GM19372 (cell line): Measurements from ENCODE around the gene PARD3.
A peak's percentile ranks its signal among the peaks of the same experiment; 100 is the strongest.
"Not testable (repeated sequence)": the region's sequence is repeated elsewhere in the genome, so short reads cannot be mapped to it uniquely, and the experiment has no call there.

Experiments used
- ATAC-seq: cut with Tn5 transposase; IDR thresholded peaks from one replicate; pipeline ENCODE4 v1.9.1; 2021; ENCODE audit warnings: mild to moderate bottlenecking, low read depth, moderate library complexity; ENCODE audit not compliant: unreplicated experiment

PARD3 gene

DNA sequence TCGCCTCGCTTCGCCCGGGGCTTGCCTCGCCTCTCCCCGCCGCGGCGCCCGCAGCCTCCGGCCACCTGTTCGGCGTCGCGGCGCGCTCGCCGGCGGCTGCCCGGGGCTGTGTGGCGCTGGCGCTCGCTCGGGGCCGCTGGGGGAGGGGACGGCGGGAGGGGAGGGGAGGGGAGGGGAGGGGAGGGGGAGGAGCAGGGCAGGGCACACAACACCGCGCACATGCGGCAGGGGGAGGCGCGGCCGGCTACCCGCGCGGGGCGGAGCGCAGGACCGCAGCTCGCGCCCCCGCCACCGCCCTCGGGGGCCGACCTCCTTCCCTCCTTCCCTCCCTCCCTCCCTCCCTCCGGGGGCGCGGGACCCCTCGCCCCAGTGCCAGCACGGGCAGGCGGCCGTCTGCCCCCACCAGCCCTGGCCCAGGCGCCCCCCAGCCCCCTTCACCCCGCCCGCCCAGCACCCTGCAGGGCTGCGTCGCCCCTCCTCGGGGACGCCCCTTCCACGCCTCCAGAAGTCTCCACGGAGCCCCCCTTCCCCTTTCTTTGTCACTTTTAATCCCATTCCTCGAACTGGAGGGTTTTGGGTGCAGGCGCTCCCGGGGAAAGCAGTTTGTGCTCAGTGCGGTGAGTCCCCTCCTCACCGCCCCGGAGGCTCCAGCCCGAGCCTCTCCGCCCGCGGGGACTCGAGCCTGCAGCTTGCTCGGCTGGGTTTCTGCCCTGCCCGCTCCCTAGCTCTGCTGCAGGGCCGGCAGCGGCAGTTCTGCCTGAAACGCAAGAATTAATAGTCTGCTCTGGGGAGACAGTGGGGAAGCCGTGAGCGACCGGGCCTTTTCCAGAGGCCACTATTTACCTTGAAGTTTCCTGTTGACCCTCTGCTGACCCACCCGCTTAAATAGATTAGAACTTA is at the start of gene PARD3:
Gene PARD3 (minus strand): TSS at position 112 of the 900 bp plus-strand sequence. CDS start 301 bp downstream, outside the sequence.
- ATAC-seq = peak; percentile 43

DNA sequence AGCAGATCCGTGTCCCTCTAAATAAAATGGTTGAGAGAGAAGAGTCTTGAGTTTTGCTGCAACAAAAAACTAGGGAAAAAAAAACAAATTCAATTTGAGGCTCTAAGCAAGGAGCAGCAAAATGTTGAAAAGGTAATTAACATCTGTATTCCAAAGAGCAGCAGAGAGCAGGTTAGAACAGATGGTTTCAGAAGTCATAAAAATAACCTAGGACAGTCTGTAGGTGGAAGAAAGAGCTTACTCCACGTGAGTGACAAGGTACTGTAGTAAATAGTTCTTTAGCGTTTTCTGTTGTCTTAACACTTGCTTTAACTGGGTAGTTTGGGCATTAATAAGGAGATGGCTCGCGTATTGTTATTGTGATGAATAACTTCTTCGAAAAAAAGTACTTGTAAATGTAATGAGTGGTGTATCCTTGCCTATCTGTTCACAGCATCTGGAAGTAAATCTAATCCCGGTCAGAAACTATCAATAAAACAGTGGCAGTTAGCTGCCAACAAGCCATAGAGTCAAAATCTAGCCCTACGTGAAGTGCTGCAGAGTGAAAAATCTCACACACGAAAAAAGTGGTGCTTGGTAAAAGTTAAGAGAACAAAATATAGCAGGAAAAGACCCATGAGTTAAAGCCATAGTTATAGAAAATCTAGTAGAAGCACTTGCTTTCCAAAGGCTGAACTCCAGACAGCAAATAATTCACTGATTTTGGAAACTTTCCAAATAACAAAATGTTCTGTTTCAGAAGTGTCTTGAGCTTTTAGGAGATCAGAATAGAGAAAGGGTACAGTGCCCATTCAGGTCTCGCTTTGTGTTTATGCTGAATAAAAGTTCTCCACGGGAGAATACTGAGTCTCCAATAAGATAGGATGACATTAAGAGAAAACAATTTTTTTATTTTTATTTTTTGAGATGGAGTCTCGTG is 49.3 kb upstream of the PARD3 start:
- no peak for ATAC-seq

- ATAC-seq = no peak
Observed at GRCh38 chr10:34862892-34863291, 47.8 kb upstream of the PARD3 start.

DNA sequence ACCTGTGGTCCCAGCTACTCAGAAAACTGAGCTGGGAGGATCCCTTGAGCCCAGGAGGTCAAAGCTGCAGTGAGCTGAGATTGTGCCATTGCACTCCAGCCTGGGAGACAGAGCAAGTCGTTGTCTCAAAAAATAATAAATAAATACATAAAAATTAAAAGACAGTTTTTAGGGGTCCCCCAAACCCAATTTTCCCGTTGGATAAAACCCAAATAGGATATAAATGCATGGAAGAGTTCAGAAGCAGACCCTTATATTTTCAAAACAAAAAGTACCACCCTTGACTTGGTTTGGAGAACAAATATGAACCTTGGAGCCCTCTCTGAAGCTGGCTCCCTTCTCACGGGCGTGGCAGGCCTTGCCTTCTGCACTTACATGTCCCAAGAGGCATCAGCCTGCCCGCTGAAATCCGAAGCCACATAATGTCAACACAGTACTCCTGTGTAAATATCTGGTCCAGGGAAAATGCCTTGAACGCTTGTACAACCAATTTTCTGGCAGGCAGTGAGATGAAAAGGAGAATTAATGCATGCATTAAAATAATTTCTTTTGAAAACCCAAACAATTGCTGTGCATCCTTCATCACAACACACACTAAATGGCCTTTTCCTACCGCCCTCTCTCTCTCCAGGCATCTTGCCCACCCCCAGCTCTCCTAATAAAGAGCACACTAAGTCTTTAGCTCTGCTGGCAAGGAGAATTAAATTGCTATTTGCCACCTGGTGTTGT is 46.4 kb upstream of the PARD3 start:
- ATAC-seq = no peak

DNA sequence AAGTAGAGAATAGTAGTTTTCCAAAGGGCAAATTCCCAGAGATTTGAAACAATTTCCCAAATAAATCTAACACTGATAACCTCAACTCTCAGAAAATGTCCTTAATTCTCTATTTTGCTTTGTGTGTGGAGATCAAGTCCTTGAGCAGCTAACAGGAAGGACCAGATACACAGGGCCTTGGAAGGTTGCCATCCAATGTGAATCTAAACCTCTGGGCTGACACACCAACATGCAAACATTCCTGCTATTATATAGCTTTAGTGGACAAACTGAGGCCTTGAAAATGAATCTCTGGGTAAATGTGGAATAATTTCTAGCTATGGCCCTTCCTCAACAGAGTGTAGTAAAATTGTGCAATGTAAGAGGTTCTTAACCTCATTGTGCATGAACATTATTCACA is 44.1 kb upstream of the PARD3 start:
- ATAC-seq = no peak

DNA sequence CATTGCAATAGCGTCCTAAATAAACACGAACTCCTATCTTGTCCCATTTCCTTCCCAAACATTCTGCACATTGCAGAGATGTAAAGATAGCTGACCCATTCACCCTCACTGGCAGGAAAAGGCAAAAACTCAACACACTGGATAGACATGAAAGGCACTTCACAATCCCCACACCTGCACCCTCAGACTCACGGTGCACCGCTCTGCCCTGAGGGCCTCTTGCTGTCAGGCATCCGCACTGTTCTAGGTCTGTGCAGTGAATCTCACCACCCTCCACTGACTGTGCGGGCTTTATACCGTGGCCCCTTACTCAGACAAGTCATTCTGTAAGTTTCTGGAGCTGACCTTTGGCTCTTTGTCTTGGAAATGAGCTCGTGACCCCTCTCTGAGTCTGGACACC is 42.9 kb upstream of the PARD3 start:
- ATAC-seq = no peak

DNA sequence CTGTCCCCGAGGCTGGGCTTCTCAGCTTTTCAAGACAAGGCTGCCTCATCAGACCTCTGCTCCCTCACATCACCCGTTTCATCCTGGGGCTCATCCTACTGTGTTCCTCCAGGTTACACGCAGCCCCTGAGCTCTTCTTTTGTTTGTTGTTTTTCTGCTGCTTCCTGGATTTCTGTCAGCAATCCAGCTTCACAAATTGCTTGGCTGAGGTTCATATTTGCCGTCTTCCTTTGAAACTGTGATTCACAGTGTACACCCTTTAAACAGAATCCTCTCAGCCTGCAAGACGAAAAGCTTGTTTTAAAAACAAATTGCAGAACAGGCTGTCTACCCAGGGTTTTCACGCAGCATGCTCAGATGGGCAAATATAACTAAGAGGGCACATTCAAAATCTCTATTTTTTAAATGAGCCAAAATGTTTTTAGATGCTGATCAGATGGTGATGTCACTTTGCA is 39.1 kb upstream of the PARD3 start:
- ATAC-seq = no peak

DNA sequence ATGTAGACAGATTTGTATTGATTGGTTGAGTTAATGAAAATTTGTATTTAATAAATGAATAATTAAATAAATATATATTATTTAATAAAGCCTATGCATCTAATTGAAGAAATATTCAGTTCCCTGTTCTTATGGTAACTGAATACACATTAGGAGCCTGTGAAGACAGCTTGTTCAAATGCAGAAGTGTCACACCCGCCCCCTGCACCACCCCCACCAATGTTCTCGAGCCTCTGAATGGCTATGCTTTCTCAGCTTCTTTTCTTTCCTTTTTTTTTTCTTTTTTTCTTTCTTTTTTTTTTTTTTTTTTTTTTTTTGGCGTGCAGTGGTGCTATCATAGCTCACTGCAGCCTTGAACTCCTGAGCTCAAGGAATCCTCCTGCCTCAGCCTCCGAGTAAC is 38.3 kb upstream of the PARD3 start:
- no peak for ATAC-seq

DNA sequence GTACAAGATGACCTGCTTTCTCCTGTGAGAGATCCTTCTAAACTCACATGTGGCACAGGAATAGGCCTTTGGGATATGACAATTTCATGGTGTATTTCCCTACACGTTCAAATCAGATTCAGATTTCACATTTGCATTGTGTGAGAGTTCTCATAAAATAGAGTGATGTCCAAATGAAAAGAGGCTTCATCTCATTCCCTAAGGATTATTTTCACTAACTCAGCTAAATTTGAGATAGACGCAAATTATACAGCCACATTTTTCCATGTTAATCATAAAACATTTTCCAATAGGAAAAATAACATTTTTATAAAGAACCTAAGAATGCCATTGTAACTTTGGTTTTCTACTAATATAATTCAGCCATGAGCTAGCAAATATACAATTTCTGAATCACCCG is 35.5 kb upstream of the PARD3 start:
- no peak for ATAC-seq

GRCh38 chr10:34850036-34850435 is 34.9 kb upstream of the PARD3 start:
- ATAC-seq = no peak

DNA sequence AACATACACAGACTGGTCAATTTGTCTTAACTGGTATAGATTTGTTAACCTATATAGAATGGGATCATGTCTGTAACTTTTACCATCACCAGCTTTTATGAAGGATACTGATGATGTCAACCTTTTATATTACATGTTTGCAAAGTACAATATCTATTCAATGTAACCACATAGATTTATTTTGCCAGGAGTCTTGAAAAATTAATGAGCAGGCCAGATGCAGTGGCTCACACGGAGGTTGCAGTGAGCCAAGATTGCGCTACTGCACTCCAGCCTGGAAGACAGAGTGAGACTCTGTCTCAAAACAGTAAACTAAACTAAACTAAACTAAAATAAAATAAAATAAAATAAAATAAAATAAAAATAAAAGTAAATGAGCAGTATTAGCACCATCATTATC is 30.0 kb upstream of the PARD3 start:
- no peak for ATAC-seq

GRCh38 chr10:34844448-34844847 is 29.4 kb upstream of the PARD3 start:
- no peak for ATAC-seq

- ATAC-seq = not testable (repeated sequence)
Observed at GRCh38 chr10:34843470-34843869, 28.4 kb upstream of the PARD3 start.

DNA sequence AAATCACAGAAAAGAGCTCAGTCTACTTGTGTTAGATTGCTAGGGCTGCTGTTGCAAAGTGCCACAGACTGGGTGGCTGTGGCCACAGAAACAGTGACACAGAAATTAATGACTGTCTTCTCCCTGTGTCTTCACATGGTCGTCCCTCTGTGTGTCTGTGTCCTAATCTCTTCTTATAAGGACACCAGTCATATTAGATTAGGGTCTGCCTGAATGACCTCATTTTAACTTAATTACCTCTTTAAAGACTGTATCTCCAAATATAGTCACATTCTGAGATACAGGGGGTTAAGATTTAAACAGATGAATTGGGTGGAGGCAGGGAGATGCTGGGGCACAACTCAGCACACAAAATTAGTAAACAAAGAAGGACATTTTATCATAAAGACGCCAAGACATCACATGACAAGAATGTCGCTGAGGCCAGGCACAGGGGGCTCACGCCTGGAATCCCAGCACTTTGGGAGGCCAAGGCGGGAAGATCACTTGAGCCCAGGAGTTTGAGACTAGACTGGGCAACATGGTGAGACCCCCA is 23.3 kb upstream of the PARD3 start:
- ATAC-seq = no peak

- ATAC-seq = no peak
Observed at GRCh38 chr10:34835908-34836508, 20.9 kb upstream of the PARD3 start.

DNA sequence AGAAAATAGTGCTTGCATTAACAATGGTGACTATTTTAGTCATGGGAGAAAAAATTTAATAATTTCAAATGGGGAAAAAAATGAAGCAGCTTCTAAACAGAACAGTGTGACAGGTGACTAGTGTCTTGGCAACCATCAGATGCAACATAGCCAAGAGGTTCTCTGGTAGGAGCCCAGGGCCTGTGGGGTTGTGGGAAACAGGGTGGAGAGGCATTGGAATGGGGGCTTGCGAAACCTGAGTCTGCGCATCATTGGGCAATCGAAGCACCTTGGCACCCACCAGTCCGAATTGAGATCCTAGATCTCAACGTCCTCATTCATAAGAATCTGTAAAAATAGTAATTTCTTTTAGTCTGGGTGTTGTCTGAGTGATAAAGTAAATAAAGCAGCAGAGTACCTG is 19.2 kb upstream of the PARD3 start:
- ATAC-seq = no peak

- ATAC-seq = no peak
Observed at GRCh38 chr10:34830217-34830822, 15.2 kb upstream of the PARD3 start.

DNA sequence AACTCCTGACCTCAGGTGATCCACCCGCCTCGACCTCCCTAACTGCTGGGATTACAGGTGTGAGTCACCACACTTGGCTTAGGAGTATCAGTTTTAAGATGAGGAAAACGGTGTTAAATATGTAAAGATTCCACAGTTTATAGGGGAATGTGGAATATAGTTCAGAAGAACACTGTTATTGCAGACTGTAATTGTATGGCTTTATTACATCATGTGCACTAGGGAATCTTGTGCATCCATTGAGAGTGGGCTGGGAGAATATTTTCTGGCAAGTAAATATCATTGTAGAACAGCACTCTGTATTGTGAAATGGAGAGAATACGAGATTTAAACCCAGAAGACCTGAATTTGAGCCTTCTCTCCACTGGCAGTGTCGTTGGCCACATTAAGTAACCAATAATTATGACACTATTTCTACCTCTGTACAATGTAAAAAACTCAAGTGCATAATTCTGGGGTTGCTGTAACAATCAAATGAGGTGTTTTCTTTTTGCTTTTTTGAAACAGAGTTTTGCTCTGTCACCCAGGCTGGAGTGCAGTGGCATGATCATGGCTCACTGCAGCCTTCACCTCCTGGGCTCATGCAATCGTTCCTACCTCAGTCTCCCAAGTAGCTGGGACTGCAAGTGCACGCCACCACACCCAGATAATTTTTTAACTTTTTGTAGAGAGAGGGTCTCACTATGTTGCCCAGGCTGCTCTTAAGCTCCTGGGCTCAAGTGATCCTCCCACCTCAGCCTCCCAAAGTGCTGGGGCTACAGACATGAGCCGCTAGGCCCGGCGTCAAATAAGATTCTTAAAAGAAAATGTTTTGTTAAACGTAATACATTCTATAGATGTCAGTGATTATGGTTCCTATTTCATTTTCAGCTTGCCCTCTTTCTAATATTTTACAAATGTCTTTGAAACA is 12.0 kb upstream of the PARD3 start:
- ATAC-seq = no peak

GRCh38 chr10:34826221-34826620 is 11.1 kb upstream of the PARD3 start:
- no peak for ATAC-seq
